Measurements from ENCODE around the gene LIMK2. TPM values are rescaled to one million over a fixed set of nuclear protein-coding genes. Genes with fewer than 3 reads are reported as not detected.
A peak's percentile ranks its signal among the peaks of the same experiment; 100 is the strongest.

Gene LIMK2
- total and polyA plus RNA-seq, 8 donors, result 19.9 to 541 (median 97.2) TPM

DNA sequence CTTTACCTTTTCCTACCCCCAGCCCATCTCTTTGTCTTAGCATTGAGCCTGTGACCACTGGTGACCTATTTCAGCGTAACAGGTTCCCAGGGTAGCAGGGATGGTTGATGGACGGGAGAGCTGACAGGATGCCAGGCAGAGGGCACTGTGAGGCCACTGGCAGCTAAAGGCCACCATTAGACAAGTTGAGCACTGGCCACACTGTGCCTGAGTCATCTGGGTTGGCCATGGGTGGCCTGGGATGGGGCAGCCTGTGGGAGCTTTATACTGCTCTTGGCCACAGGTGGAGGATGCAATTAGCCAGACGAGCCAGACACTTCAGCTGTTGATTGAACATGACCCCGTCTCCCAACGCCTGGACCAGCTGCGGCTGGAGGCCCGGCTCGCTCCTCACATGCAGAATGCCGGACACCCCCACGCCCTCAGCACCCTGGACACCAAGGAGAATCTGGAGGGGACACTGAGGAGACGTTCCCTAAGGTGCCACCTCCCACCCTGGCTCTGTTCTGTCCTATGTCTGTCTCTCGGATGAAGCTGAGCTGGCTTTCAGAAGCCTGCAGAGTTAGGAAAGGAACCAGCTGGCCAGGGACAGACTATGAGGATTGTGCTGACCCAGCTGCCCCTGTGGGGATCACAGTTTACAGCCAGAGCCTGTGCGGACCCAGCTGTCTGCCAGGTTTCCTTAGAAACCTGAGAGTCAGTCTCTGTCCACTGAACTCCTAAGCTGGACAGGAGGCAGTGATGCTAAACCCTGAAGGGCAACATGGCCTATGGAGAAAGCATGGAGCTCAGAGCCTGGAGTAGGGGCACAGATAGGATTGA lies 50.4 kb downstream of the LIMK2 start:
- no peak for TF ChIP-seq POLR2A (IDR thresholded peaks at IDR 0.05)
- TF ChIP-seq POLR2AphosphoS5 (IDR thresholded peaks at IDR 0.05), result no peak
- TF ChIP-seq, protein P1, sequence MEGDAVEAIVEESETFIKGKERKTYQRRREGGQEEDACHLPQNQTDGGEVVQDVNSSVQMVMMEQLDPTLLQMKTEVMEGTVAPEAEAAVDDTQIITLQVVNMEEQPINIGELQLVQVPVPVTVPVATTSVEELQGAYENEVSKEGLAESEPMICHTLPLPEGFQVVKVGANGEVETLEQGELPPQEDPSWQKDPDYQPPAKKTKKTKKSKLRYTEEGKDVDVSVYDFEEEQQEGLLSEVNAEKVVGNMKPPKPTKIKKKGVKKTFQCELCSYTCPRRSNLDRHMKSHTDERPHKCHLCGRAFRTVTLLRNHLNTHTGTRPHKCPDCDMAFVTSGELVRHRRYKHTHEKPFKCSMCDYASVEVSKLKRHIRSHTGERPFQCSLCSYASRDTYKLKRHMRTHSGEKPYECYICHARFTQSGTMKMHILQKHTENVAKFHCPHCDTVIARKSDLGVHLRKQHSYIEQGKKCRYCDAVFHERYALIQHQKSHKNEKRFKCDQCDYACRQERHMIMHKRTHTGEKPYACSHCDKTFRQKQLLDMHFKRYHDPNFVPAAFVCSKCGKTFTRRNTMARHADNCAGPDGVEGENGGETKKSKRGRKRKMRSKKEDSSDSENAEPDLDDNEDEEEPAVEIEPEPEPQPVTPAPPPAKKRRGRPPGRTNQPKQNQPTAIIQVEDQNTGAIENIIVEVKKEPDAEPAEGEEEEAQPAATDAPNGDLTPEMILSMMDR (IDR thresholded peaks at IDR 0.05), result no peak
- TF ChIP-seq EP300 (IDR thresholded peaks at IDR 0.05), result no peak
- Histone ChIP-seq H3K27me3 (no peaks in the 10 kb centered on the region), H3K9me3 (no peaks in the 10 kb centered on the region), H3K36me3 (peaks cover 46 to 100% (median 91%) of the 10 kb centered on the region in 4 donors), H3K4me1 (peaks cover 8 to 12% (median 10%) of the 10 kb centered on the region in 4 donors), H3K4me3 (no peak overlapping the region), H3K27ac (no peak overlapping the region)
- WGBS, 5 donors, result 77 to 87% (median 81%) methylated on average over 9 to 13 of the region's 13 CpGs
- intact Hi-C loops (cut with DNase I; ENCODE audit: low total_unique reads), result no loop called here
- no peak for DNase-seq

DNA sequence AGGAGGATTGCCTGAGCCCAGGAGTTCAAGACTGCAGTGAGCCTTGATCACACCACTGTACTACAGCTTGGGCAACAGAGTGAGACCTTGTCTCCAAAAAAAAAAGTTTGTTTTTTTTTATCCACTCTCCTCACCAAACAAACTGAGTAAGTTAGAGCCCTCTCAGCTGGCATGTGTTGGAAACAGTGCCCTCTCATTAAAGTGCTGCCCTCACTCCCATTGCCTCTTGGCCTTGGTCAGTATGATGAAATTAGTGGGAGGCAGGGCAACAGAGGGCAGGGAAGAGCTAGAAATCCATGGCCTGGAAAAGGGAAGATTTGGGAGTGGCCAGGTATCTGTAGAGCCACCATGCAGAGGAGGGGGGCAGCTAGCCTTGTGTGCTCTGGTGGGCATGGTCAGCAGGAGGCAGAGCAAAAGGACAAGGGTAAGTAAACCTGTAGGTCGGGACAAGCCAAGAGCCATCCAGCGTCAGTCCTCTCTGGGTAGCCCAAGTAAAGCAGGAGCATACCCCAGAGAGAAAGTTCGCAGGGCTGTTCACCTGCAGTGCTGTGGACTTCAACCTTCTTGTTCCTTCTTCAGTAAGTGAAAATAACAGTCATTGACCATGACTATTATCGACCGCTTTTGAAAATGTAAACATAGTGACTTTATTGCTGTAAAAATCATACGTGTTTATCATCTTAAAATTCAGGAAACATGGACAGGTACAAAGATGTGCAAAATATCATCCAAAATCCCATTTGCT lies 52.0 kb downstream of the LIMK2 start:
- no peak overlapping the region for H3K4me3 ChIP-seq
- intact Hi-C loops (cut with DNase I; ENCODE audit: low total_unique reads), result no loop called here
- WGBS, 5 donors, result 85 to 95% (median 89%) methylated on average over 6 of the region's 6 CpGs
- H3K4me1 ChIP-seq, result peaks cover 8 to 12% (median 10%) of the 10 kb centered on the region in 4 donors
- DNase-seq, result no peak
- H3K9me3 ChIP-seq, result no peaks in the 10 kb centered on the region
- H3K27ac ChIP-seq, result no peak overlapping the region
- TF ChIP-seq, protein P1 (IDR thresholded peaks at IDR 0.05), result no peak
- TF ChIP-seq POLR2AphosphoS5 (IDR thresholded peaks at IDR 0.05), result no peak
- no peak for TF ChIP-seq EP300 (IDR thresholded peaks at IDR 0.05)
- no peak for TF ChIP-seq POLR2A (IDR thresholded peaks at IDR 0.05)
- H3K36me3 ChIP-seq, result peaks cover 54 to 100% (median 94%) of the 10 kb centered on the region in 4 donors
- H3K27me3 ChIP-seq, result no peaks in the 10 kb centered on the region

DNA sequence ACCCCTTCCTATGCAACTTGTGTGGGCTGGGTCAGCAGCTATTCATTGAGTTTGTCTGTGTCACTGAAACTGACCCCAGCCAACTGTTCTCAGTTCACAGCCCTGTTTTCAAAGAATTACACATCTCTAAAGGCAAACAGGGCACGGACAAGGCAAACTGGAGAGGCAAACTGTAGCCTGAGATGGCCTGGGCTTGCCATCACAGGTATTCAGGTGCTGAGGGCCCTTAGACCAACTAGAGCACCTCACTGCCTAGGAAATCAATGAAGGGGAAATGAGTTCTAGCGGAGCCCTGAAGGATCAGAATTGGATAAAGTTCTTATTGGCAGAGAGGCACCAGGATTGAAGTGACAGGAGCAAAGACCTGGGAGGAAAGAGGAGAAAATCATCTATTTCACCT lies 56.2 kb downstream of the LIMK2 start:
- TF ChIP-seq EP300 (IDR thresholded peaks at IDR 0.05) (no peak), POLR2AphosphoS5 (IDR thresholded peaks at IDR 0.05) (no peak), POLR2A (IDR thresholded peaks at IDR 0.05) (no peak)
- TF ChIP-seq, protein P1 (IDR thresholded peaks at IDR 0.05), result no peak
- intact Hi-C loops (cut with DNase I; ENCODE audit: low total_unique reads), result no loop called here
- WGBS, 5 donors, result 89 to 97% (median 93%) methylated on average over 2 of the region's 2 CpGs

DNA sequence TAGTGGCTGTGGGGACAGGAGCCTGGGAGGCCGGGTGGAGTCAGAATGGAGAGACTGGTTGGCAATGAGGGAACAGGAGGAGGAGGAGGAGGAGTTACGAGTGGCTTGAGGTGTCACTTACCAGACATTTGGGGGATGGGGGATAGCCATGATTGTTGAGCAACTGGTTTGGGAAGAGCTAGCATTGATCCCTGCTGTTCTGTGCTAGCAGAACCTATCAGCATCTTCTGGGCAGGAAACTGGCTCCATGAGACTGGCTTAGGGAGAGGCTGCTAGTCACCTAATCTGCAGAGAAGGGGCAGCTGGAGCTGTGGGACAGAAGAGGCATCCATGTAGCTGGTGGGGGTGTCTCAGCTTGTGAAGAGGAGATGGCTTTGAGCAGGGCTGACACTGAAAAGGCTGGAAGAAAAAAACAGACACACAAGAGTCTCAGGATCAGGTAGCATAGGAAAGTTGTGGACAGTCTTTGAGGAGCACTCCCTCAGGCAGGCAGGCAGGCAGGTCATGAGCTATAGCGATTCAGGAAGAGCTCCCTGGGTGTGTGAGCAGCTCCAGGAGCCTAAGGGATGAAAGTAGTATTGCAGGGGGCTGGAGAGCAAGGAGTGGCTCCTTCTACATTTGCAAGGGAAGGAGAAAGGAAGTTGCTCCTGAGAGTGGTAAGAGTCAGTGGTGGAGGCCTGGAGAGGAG lies 57.9 kb downstream of the LIMK2 start:
- intact Hi-C loops (cut with DNase I; ENCODE audit: low total_unique reads), result no loop called here
- H3K27ac ChIP-seq, result peak overlapping the region in 2 of 5 donors; percentile 28 to 46
- H3K4me3 ChIP-seq, result no peak overlapping the region
- WGBS, 5 donors, result 42 to 71% (median 61%) methylated on average over 2 to 3 of the region's 3 CpGs
- H3K36me3 ChIP-seq, result peaks cover 47 to 100% (median 95%) of the 10 kb centered on the region in 4 donors
- H3K27me3 ChIP-seq, result no peaks in the 10 kb centered on the region
- no peak for TF ChIP-seq EP300 (IDR thresholded peaks at IDR 0.05)
- no peak for TF ChIP-seq POLR2A (IDR thresholded peaks at IDR 0.05)
- TF ChIP-seq POLR2AphosphoS5 (IDR thresholded peaks at IDR 0.05), result no peak
- TF ChIP-seq, protein P1 (IDR thresholded peaks at IDR 0.05), result no peak
- H3K4me1 ChIP-seq, result peaks cover 15 to 40% (median 30%) of the 10 kb centered on the region in 4 donors
- H3K9me3 ChIP-seq, result no peaks in the 10 kb centered on the region
- no peak for DNase-seq

More for the DNA sequence above, 56.2 kb downstream of the LIMK2 start:
- H3K9me3 ChIP-seq, result no peaks in the 10 kb centered on the region
- peaks cover 9 to 31% (median 14%) of the 10 kb centered on the region in 4 donors for H3K4me1 ChIP-seq
- H3K27ac ChIP-seq, result no peak overlapping the region
- no peak overlapping the region for H3K4me3 ChIP-seq
- DNase-seq, result no peak
- peaks cover 44 to 100% (median 93%) of the 10 kb centered on the region in 4 donors for H3K36me3 ChIP-seq
- H3K27me3 ChIP-seq, result no peaks in the 10 kb centered on the region

Data from stomach (tissue), 9 donors.